Measurements from ENCODE around the gene CEP85L. TPM values are rescaled to one million over a fixed set of nuclear protein-coding genes. Genes with fewer than 3 reads are reported as not detected.

Gene CEP85L
- total RNA-seq, 1 donor from 2014 or later: 10.5 TPM

DNA sequence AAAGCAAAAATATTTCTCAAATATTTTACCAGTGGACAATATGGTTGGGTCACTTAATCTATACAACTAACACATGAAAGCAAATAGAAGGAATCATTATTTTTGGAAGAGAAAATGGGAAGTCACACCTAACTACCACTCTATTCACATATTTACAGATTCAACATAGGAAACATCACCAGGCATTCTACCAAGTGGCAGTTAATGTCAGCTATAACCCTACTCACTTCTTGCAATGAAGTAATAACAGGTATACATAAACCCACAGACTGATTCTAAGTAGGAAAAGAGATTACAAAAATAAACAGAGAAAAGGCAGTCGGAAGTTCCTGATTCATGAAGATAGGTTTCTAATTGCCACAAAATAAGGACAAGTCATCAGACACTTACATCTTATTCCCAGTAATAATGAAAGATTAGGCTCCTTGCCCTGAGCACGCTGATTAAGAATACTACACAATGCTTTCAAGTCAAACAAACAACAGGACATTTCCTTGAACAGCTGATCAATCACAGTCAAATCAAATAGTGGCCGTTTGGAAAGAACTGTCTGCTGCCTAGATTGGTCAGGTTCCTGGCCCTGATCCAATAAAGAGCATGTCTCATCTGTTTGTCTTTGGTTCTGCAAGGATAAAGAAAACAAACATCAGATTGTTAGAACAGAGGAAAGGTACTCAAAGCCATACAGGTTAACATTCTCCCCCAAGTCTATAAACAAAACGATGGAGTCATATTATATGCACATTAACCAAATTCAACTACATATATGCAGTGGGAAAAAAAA, 182.5 kb downstream of the CEP85L start:
- DNase-seq (no peak), ATAC-seq (no peak)
- Histone ChIP-seq H3K4me1 (no peaks in the 10 kb centered on the region), H3K4me3 (no peak overlapping the region), H3K27ac (no peak overlapping the region), H3K9me3 (no peaks in the 10 kb centered on the region), H3K27me3 (no peaks in the 10 kb centered on the region), H3K36me3 (peaks cover 32% of the 10 kb centered on the region)
- TF ChIP-seq, protein P1, sequence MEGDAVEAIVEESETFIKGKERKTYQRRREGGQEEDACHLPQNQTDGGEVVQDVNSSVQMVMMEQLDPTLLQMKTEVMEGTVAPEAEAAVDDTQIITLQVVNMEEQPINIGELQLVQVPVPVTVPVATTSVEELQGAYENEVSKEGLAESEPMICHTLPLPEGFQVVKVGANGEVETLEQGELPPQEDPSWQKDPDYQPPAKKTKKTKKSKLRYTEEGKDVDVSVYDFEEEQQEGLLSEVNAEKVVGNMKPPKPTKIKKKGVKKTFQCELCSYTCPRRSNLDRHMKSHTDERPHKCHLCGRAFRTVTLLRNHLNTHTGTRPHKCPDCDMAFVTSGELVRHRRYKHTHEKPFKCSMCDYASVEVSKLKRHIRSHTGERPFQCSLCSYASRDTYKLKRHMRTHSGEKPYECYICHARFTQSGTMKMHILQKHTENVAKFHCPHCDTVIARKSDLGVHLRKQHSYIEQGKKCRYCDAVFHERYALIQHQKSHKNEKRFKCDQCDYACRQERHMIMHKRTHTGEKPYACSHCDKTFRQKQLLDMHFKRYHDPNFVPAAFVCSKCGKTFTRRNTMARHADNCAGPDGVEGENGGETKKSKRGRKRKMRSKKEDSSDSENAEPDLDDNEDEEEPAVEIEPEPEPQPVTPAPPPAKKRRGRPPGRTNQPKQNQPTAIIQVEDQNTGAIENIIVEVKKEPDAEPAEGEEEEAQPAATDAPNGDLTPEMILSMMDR (IDR thresholded peaks at IDR 0.05): no peak
- intact Hi-C loops (cut with DNase I): no loop called here

DNA sequence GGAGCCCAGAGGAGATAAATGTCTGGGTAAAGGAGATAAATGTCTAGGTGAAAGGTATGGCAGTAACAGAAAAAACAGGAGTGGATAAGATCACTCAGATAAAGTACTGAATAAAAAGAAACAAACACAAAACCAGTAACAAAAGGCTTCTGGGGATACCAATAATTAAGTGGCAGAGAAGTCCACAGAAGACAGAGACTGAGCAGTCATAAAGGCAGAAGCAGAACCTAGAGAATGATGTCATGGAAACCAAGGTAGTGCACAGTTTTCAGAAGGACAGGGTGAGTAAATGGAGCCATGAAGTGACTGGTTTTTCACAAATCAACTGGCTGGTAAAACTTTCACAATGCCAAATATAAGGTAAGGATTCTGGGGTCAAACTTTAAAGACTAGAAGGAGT, 184.2 kb downstream of the CEP85L start:
- intact Hi-C loops (cut with DNase I): no loop called here
- H3K9me3 ChIP-seq: no peaks in the 10 kb centered on the region
- ATAC-seq (no peak), DNase-seq (no peak)
- no peaks in the 10 kb centered on the region for H3K27me3 ChIP-seq
- peaks cover 32% of the 10 kb centered on the region for H3K36me3 ChIP-seq
- TF ChIP-seq, protein P1 (IDR thresholded peaks at IDR 0.05): no peak
- H3K4me1 ChIP-seq: no peaks in the 10 kb centered on the region
- no peak overlapping the region for H3K27ac ChIP-seq
- no peak overlapping the region for H3K4me3 ChIP-seq

DNA sequence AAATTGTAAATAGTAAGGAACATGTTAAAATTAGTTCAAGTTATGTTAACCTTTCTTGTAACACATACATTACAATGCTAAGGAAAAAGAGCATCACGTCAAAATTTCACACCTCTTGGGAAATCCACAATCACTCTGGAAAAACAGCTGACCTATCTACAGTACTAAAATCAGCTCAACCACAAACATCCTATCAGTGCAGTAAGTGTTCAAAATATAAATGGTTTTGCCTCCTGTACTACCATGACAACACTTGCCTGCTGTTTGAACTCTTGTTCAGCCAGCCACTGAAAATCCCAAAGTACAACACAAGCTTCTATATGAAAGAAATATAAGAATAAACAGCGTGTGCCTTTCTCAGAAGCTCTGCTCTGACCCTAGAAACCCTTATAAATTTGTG, 186.8 kb downstream of the CEP85L start:
- no peaks in the 10 kb centered on the region for H3K27me3 ChIP-seq
- no peaks in the 10 kb centered on the region for H3K9me3 ChIP-seq
- TF ChIP-seq, protein P1 (IDR thresholded peaks at IDR 0.05): no peak
- ATAC-seq: no peak
- DNase-seq: no peak
- H3K27ac ChIP-seq: no peak overlapping the region
- intact Hi-C loops (cut with DNase I): no loop called here
- H3K4me1 ChIP-seq: no peaks in the 10 kb centered on the region
- no peak overlapping the region for H3K4me3 ChIP-seq
- H3K36me3 ChIP-seq: peaks cover 32% of the 10 kb centered on the region

DNA sequence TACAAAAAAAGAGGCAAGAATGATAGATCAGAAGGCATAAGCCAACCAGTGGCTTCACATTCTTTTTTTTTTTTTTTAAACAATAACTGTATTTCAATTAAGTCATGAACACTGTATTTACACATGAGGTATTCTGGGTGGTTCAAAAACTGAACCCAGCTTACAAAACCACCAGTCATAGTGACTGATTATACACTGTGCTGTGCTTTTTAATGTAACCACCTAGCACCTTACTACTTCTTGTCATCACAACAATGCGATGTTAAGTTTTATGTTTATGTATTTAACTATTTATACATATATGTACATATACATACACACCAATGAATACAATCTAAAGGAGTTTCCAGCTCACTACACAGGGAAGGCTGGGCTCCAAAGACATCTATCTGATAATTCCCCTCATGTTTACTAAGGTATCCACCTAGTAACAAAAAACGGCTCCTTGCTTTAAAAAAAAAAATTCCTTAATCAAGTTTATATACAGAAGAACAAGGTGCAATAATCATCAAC, 190.4 kb downstream of the CEP85L start:
- no peak overlapping the region for H3K27ac ChIP-seq
- H3K27me3 ChIP-seq: no peaks in the 10 kb centered on the region
- H3K4me3 ChIP-seq: no peak overlapping the region
- TF ChIP-seq, protein P1 (IDR thresholded peaks at IDR 0.05): no peak
- H3K4me1 ChIP-seq: no peaks in the 10 kb centered on the region
- peaks cover 11% of the 10 kb centered on the region for H3K36me3 ChIP-seq
- ATAC-seq (no peak), DNase-seq (no peak)
- intact Hi-C loops (cut with DNase I): no loop called here
- no peaks in the 10 kb centered on the region for H3K9me3 ChIP-seq

DNA sequence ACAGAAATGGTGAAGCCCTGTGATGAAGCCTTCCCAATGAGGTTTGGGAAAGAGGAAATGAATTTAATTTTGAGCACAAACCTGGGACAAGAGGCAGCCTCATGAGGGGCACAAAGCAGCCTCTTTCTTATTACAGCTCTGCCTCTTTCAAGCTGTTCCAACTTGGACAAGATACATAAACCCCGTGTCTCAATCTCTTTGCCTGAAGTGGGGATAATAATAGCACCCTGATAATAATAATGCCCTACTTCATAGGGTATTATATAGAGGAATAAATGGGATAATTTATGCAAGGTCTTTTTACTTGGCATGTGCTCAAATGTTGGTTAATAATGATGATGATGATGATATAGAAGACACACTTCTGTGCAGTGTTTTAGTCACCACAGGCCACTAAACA, 194.4 kb downstream of the CEP85L start:
- TF ChIP-seq, protein P1 (IDR thresholded peaks at IDR 0.05): no peak
- DNase-seq: no peak
- no peaks in the 10 kb centered on the region for H3K4me1 ChIP-seq
- intact Hi-C loops (cut with DNase I): no loop called here
- ATAC-seq: no peak
- no peaks in the 10 kb centered on the region for H3K36me3 ChIP-seq
- H3K4me3 ChIP-seq: no peak overlapping the region
- H3K27me3 ChIP-seq: no peaks in the 10 kb centered on the region
- H3K9me3 ChIP-seq: peaks cover 7% of the 10 kb centered on the region
- no peak overlapping the region for H3K27ac ChIP-seq

All from upper lobe of right lung (tissue), 1 donor.